ENCODE data around the gene HCN2. TPM values are rescaled to one million over a fixed set of nuclear protein-coding genes. Genes with fewer than 3 reads are reported as not detected.

The HCN2 gene
- total RNA-seq, 2 donors from 2014 or later: 0.14 to 8.5 TPM

DNA sequence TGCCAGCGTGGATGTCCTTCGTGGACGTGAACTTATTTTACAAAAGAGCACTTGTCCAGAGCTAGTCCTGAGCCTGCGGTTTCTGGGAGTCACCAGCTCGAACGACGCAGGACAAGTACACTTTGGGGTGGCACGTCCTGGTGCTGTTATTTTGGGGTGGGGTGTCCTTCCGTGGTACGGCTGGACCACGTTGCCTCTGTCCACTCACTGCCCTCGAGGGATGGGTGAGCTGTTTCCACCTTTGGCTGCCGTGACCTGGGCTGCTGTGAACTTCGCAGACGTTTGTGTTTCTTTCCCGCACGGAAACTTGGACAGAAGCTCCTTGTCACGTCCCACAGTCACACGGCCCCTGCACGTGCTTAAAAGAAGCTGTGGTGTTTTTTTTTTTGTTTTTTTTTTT, 34.9 kb upstream of the HCN2 start:
- no peaks in the 10 kb centered on the region for H3K4me1 ChIP-seq (replicated peaks)
- intact Hi-C loops (cut with DNase I): no loop called here
- H3K4me3 ChIP-seq: no peak overlapping the region
- WGBS: 74% methylated on average over 20 of the region's 20 CpGs
- TF ChIP-seq POLR2AphosphoS5 (IDR thresholded peaks at IDR 0.05) (no peak), POLR2A (IDR thresholded peaks at IDR 0.05) (no peak)
- TF ChIP-seq, protein P1, sequence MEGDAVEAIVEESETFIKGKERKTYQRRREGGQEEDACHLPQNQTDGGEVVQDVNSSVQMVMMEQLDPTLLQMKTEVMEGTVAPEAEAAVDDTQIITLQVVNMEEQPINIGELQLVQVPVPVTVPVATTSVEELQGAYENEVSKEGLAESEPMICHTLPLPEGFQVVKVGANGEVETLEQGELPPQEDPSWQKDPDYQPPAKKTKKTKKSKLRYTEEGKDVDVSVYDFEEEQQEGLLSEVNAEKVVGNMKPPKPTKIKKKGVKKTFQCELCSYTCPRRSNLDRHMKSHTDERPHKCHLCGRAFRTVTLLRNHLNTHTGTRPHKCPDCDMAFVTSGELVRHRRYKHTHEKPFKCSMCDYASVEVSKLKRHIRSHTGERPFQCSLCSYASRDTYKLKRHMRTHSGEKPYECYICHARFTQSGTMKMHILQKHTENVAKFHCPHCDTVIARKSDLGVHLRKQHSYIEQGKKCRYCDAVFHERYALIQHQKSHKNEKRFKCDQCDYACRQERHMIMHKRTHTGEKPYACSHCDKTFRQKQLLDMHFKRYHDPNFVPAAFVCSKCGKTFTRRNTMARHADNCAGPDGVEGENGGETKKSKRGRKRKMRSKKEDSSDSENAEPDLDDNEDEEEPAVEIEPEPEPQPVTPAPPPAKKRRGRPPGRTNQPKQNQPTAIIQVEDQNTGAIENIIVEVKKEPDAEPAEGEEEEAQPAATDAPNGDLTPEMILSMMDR (IDR thresholded peaks at IDR 0.05): no peak
- no peaks in the 10 kb centered on the region for H3K36me3 ChIP-seq
- DNase-seq (ENCODE audit: low spot score): no peak
- H3K9me3 ChIP-seq: no peaks in the 10 kb centered on the region
- no peaks in the 10 kb centered on the region for H3K27me3 ChIP-seq (replicated peaks; ENCODE audit: insufficient read depth)
- H3K27ac ChIP-seq: no peak overlapping the region

DNA sequence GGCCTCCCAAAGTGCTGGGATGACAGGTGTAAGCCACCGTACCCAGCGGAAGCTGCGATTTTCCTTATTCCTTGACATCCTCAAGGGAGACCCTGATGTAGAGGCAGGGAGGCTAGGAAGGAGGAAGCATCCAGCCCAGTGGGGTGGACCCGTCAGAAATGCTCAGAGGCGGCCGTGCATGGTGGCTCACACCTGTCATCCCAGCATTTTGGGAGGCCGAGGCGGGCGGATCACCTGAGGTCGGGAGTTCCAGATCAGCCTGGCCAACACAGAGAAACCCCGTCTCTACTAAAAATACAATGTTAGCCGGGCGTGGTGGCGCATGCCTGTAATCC, 34.2 kb upstream of the HCN2 start:
- TF ChIP-seq, protein P1 (IDR thresholded peaks at IDR 0.05): no peak
- TF ChIP-seq POLR2A (IDR thresholded peaks at IDR 0.05): no peak
- no peak for TF ChIP-seq POLR2AphosphoS5 (IDR thresholded peaks at IDR 0.05)
- 94% methylated on average over 14 of the region's 14 CpGs for WGBS
- no peaks in the 10 kb centered on the region for H3K27me3 ChIP-seq (replicated peaks; ENCODE audit: insufficient read depth)
- intact Hi-C loops (cut with DNase I): no loop called here
- no peak overlapping the region for H3K4me3 ChIP-seq
- H3K36me3 ChIP-seq: no peaks in the 10 kb centered on the region
- H3K9me3 ChIP-seq: no peaks in the 10 kb centered on the region
- no peak overlapping the region for H3K27ac ChIP-seq
- DNase-seq (ENCODE audit: low spot score): no peak
- H3K4me1 ChIP-seq (replicated peaks): no peaks in the 10 kb centered on the region

DNA sequence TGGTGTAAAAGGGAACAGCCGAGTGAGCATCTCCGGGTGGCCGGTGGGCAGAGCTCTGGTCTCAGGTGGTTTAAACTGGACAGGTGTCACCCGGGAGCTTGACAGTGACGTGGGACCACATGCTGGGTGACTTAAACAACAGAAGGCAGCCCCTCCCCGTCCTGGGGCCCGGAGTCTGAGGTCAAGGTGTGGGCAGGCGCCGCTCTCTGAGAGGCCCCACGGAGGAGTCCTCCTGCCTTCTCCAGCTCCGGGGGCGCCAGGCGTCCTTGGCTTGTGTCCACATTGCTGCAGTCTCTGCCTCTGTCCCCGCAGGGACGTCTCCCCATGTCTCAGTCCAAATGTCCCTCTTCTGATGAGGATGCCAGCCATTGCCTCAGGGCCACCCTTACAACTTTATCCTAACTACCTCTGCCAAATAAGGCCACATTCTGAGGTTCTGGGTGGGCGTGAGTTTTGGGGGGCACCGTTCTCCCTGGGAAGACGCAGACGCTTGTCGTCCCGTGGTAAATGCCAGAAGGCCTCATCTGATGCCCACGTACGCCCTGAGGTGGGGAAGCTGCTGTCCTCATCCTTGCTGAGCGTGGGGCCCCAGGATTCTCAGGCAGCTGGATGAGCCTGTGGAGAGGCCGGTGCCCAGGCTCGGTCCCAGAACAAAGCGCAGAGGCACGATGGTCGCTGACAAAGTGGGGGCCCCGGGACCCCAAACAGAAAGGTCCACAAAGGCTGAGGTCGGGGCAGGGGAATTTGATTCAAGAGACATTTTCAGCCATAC, 32.9 kb upstream of the HCN2 start:
- TF ChIP-seq POLR2AphosphoS5 (IDR thresholded peaks at IDR 0.05): no peak
- TF ChIP-seq, protein P1 (IDR thresholded peaks at IDR 0.05): no peak
- TF ChIP-seq POLR2A (IDR thresholded peaks at IDR 0.05): no peak
- Histone ChIP-seq H3K9me3 (no peaks in the 10 kb centered on the region), H3K36me3 (no peaks in the 10 kb centered on the region), H3K27me3 (replicated peaks; ENCODE audit: insufficient read depth) (no peaks in the 10 kb centered on the region), H3K4me1 (replicated peaks) (no peaks in the 10 kb centered on the region), H3K27ac (no peak overlapping the region), H3K4me3 (no peak overlapping the region)
- intact Hi-C loops (cut with DNase I): no loop called here
- no peak for DNase-seq (ENCODE audit: low spot score)
- 75% methylated on average over 31 of the region's 31 CpGs for WGBS

DNA sequence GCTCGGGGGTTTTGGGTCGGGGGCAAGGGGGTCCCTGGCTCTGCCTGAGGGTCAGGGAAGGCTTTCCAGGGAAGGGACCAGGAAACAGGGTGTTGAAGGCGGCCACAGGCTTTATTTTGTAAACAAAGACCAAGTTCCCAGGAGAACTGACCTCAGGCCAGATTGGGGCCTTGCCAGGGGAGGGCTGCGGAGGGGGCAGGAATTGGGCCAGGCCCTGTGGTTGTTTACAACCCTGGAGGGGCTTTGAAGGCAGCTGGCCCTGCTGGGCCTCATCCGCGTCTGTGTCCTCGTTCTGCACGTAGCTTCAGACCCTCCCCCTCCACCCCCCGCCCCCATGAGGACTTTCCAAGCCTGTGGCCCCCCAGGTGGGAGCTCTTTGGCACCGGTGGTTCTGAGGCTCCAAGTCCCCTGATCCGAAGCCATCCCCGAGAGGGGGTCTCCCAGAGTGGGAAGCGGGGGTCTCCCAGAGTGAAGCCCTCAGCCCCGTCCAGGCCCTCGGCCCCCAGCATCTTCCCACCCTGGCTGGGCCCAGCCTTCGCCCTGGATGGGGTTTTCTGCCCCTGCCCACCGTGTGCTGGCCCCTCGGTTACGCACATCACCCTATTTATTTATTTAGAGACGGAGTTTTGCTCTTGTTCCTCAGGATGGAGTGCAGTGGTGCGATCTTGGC, 30.8 kb upstream of the HCN2 start:
- H3K9me3 ChIP-seq: no peaks in the 10 kb centered on the region
- no peaks in the 10 kb centered on the region for H3K27me3 ChIP-seq (replicated peaks; ENCODE audit: insufficient read depth)
- no peak overlapping the region for H3K4me3 ChIP-seq
- H3K4me1 ChIP-seq (replicated peaks): no peaks in the 10 kb centered on the region
- 52% methylated on average over 21 of the region's 21 CpGs for WGBS
- intact Hi-C loops (cut with DNase I): no loop called here
- H3K27ac ChIP-seq: no peak overlapping the region
- H3K36me3 ChIP-seq: no peaks in the 10 kb centered on the region
- no peak for DNase-seq (ENCODE audit: low spot score)
- TF ChIP-seq POLR2AphosphoS5 (IDR thresholded peaks at IDR 0.05) (no peak), POLR2A (IDR thresholded peaks at IDR 0.05) (no peak)
- TF ChIP-seq, protein P1 (IDR thresholded peaks at IDR 0.05): no peak

DNA sequence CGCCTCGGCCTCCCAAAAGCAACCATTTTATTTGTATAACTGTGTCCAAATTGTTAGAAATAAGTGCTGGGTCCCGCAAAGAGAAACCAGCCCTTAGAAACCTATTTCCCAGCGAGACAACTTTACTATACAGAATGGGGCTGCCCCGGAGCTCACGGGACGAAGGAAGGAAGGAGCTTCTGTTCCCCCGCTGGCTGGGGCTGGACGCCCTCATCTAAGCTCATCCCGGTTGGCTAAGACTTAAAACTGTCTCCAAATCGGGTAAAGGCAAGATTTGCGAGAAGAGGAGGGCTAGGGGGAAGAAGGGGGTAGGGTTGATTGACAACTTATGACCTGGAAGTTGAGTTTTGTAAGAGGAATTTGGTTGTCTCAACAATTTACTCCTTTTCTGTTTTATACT, 29.6 kb upstream of the HCN2 start:
- 65% methylated on average over 12 of the region's 12 CpGs for WGBS
- TF ChIP-seq, protein P1 (IDR thresholded peaks at IDR 0.05): no peak
- TF ChIP-seq POLR2A (IDR thresholded peaks at IDR 0.05): no peak
- Histone ChIP-seq H3K4me1 (replicated peaks) (no peaks in the 10 kb centered on the region), H3K27me3 (replicated peaks; ENCODE audit: insufficient read depth) (no peaks in the 10 kb centered on the region), H3K4me3 (no peak overlapping the region), H3K9me3 (no peaks in the 10 kb centered on the region), H3K27ac (no peak overlapping the region), H3K36me3 (no peaks in the 10 kb centered on the region)
- no peak for DNase-seq (ENCODE audit: low spot score)
- intact Hi-C loops (cut with DNase I): no loop called here

Data from prostate gland (tissue), 2 donors.